Islet of Langerhans (tissue), 1 donor: ENCODE data around the gene ADSS2.
"Not testable (repeated sequence)": the region's sequence is repeated elsewhere in the genome, so short reads cannot be mapped to it uniquely, and the experiment has no call there.

Experiments used
- FAIRE-seq: peaks from one replicate; lab custom pipeline; 2011; peaks lifted over from hg19 to GRCh38; lab: Jason Lieb, UNC

The ADSS2 gene

DNA sequence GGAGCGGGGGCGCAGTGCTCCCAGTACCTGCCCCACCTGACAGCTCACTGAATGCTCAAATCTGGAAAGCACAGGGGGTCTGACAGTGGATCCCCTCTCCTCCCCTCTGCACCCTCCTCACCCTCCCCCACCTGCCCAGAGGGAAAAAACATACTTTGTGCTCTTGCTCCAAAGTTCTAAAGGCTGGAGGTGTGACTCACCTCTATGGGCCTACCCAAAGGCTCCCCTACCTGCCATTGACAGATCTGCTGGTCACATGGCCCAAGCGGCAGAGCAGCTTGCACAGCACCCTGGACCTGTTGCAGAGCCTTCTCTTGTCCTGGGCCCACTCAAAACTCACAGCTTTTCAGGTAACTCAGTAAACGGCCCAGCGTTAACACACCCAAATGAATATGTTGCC is 55.7 kb downstream of the ADSS2 start:
- FAIRE-seq, result no peak

- no peak for FAIRE-seq
These were observed 56.6 kb downstream of the ADSS2 start for GRCh38 chr1:244394826-244395765.

DNA sequence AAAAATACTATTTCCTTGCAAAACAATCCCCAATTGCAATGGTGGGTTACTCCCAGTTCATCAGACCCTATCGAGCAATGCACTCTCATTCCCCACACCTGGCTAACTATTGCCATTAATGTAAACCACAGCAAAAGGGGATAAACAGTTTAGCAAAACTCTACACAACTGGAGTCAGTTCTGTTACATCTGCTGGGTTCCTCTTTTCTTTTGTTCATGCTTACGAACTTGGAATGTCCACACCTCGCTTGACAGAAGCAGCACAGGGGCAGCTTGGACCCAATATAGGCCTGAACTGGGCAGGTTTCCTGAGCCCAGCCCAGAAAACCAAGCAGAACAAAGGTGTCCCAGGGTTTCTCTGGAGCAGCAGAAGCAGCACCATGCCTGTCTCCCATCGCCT is 57.4 kb downstream of the ADSS2 start:
- FAIRE-seq, result no peak

GRCh38 chr1:244393604-244394176 is 58.0 kb downstream of the ADSS2 start:
- no peak for FAIRE-seq

DNA sequence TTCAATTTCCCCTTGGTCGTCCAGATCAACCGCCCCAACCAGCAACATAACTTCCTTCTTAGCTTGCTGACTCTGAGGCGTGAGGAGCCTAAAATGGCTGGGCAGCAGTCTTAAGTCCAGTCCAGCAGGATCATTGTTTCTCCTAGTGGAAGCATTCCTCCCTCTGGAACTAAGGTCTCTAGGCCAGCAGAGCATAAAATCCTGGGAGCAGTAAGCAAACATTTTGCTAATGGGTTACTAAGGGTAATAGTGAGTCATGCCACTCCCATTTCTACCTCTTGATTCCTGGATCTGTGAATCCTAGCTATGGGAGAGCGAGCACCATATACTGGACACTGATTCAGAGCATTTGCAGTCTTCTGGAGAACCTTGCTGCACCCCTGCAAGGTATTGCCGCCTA is 59.9 kb downstream of the ADSS2 start:
- FAIRE-seq, result no peak

- no peak for FAIRE-seq
These were observed 62.7 kb downstream of the ADSS2 start for GRCh38 chr1:244388961-244389360.

- FAIRE-seq, result no peak
These were observed 64.3 kb downstream of the ADSS2 start for GRCh38 chr1:244387415-244387814.

- no peak for FAIRE-seq
These were observed 65.1 kb downstream of the ADSS2 start for GRCh38 chr1:244386595-244386994.

GRCh38 chr1:244384066-244384465 is 67.6 kb downstream of the ADSS2 start:
- FAIRE-seq, result no peak

DNA sequence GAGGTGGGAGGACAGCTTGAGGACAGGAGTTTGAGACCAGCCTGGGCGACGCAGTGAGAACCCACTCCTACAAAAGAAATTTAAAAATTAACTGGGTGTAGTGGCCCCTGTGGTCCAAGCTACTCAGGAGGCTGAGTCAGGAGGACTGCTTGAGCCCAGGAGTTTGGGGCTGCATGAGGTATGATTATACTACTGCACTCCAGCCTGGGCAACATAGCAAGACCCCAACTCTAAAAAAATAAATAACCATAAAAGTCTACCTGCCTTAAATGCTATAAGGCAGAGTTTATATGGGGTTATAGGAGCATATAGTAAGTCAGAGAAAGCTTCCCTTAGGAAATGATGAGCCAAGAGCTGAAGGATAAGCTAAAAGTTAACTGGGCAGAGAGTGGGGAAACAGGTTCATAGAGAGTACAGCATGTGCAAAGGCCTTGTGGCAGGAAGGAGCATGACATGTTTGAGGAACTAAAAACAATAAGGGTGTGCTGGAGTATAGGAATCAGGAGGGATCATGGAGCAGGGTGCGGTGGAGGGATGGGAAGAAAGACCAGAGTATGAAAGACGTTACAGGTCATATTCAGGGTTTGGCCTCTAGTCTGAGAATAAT is 68.3 kb downstream of the ADSS2 start:
- no peak for FAIRE-seq

GRCh38 chr1:244381878-244382565 is 69.7 kb downstream of the ADSS2 start:
- FAIRE-seq, result no peak

DNA sequence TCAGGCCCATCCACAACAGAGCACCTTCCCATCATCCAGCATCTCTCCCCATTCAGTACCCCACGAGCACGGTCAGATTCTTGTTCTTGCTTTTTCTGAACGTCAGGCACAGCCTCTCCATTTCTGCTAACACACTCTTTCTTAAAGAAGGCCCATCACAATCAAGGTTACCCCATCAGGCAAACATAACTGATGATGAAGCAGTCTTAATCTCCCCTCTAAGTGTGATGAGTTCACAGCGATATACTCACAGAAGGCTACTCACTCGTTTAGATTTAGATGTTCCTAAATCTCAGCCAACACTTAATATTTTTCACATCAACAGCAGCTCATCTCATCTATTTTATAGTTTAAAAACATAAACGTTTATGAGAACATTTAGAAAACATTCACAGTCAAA is 75.6 kb downstream of the ADSS2 start:
- FAIRE-seq, result no peak

DNA sequence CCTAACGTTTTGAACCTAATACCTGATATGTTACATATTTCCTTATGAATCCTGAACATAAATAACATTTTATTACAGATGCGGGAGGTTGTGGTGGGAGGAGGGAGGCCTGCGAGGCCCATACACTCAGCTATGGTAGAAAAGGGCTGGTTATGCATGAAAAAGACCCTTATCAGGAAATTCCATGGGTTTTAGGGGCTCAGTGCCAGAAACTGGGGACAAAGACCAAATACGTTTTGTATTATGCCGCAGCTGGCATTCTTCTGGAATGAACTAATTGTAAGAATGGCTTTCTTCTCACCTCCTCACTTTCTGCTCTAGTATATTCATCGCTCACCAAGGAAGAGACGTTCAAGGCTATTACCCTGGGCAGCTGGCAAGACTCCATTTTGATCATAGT is 76.7 kb downstream of the ADSS2 start:
- no peak for FAIRE-seq

DNA sequence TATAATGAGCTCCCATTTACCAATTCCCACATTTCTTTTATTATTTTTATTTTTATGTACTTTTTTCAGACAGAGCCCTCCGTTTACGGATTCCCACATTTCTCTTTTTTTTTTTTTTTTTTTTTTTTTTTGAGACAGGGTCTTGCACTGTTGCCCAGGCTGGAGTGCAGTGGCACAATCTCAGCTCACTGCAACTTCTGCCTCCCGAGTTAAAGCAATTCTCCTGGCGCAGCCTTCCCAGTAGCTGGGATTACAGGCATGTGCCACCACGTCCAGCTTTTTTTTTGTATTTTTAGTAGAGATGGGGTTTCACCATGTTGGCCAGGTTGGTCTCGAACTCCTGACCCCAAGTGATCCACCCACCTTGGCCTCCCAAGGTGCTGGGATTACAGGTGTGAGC is 77.2 kb downstream of the ADSS2 start:
- FAIRE-seq, result not testable (repeated sequence)

DNA sequence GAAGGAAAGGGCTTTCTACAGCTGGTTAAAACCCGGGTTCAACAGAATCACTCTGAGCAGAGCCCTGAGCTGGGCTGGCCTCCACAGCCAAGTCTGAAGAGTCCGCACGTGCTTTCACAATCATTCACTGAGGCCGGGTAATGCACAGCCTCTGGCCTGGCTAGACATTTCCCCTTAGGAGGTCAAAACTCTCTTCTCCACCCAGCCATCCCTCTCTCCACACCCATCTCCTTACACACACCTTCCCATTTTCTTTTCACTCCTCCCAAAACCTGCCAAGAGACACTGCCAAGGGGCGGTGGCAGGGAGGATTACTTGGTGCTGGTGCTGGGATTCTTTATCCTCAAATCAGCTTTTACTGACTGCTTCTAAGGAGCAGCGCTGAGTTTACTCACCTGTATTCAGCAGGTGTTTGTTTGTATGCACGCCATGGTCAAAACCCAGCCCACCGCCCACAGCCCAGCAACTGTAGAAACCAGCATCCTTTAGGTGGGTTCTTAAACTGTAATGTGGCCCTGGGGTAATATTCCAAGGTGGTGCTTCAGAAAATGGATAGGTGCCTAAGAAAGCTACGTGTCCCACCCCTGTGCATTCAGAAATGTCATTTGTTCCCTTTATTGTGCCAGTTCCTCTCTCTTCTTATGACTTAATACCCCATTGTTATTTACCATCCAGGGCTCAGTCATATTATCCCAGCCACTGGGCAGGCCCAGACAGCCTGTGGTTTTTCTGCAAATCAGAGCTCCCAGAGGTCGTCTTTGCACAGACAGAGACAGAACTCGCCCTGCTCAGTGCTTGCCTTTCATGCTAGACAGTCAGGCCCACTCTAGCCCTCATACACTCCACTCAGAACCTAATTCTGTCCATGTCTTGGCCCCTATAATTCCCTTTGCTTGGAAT is 80.2 kb downstream of the ADSS2 start:
- no peak for FAIRE-seq

- FAIRE-seq, result no peak
These were observed 81.6 kb downstream of the ADSS2 start for GRCh38 chr1:244370060-244370637.

GRCh38 chr1:244369256-244370057 is 82.3 kb downstream of the ADSS2 start:
- FAIRE-seq, result no peak

DNA sequence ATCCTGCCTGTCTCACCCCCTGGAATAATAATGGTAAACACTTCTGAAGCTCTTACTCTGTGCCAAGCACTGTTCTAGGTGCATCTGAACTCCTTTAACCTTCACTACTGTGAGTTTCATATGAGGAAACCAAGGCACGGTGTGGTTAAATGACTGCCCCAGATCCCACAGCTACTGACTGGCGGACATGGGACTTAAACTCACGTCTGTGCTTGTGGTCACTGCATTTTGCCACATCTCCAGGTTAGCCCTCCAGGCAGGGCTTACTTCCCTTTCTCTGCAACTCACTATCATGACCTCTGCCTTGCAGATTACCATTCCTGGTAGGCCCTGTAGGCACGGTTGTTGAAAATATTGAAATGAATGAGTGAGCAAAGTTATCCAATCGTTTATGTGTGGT is 83.4 kb downstream of the ADSS2 start:
- no peak for FAIRE-seq

- no peak for FAIRE-seq
These were observed 84.2 kb downstream of the ADSS2 start for GRCh38 chr1:244367399-244368114.

- no peak for FAIRE-seq
These were observed 85.9 kb downstream of the ADSS2 start for GRCh38 chr1:244365809-244366208.
